H1 (cell line): ENCODE measurements around the gene VPS37D. TPM values are rescaled to one million over a fixed set of nuclear protein-coding genes. Genes with fewer than 3 reads are reported as not detected.

Experiments
- CTCF ChIA-PET: fragments of 300-600 bp; sonication (Branson Sonifier 250); formaldehyde crosslinking; loops from one replicate; lab custom pipeline; 2021; ENCODE audit not compliant: partially characterized antibody; lab: Charles Lee
- POLR2A ChIA-PET: fragments of 300-600 bp; sonication (Branson Sonifier 250); formaldehyde crosslinking; loops from one replicate; lab custom pipeline; 2021; ENCODE audit warnings: inconsistent platforms; ENCODE audit not compliant: partially characterized antibody; lab: Charles Lee
- DNase-seq, 2 experiments: peaks; one replicate each; pipeline versions ENCODE4 v3.0.0 to v3.0.0-alpha.2; 2010 to 2022; ENCODE audit warnings: low spot score in 2 of 2, low read depth in 1 of 2, mixed read lengths in 1 of 2
- FAIRE-seq: peaks from 2 replicates; lab custom pipeline; 2011; peaks lifted over from hg19 to GRCh38; lab: Jason Lieb, UNC
- H2AFZ ChIP-seq: 2 replicates; pipeline ENCODE4 v1.8.1; 2012; ENCODE audit warnings: low read length, inconsistent platforms
- H2AK5ac ChIP-seq: 2 replicates; pipeline ENCODE4 v1.6.1; 2013; ENCODE audit warnings: low read depth, low read length
- H2BK120ac ChIP-seq: replicated peaks from 2 replicates; pipeline ENCODE3; 2013; ENCODE audit warnings: low read depth, low read length, inconsistent platforms
- H2BK12ac ChIP-seq: 2 replicates; pipeline ENCODE4 v1.6.1; 2013; ENCODE audit warnings: low read depth, low read length
- H2BK15ac ChIP-seq: 2 replicates; pipeline ENCODE4 v1.6.1; 2013; ENCODE audit warnings: low read length
- H2BK20ac ChIP-seq: 2 replicates; pipeline ENCODE4 v1.6.1; 2013; ENCODE audit warnings: low read length
- H2BK5ac ChIP-seq: 2 replicates; pipeline ENCODE4 v1.6.1; 2013; ENCODE audit warnings: low read depth, low read length
- H3K14ac ChIP-seq: 2 replicates; pipeline ENCODE4 v1.6.1; 2013; ENCODE audit warnings: inconsistent platforms; ENCODE audit not compliant: insufficient read length
- H3K18ac ChIP-seq: 2 replicates; pipeline ENCODE4 v1.6.1; 2013; ENCODE audit warnings: low read length; ENCODE audit errors: extremely low read depth
- H3K23ac ChIP-seq: 2 replicates; pipeline ENCODE4 v1.6.1; 2013; ENCODE audit warnings: inconsistent platforms; ENCODE audit not compliant: insufficient read length
- H3K23me2 ChIP-seq: 2 replicates; pipeline ENCODE4 v1.6.1; 2013; ENCODE audit warnings: low read depth, low read length
- H3K27ac ChIP-seq: 2 replicates; pipeline ENCODE4 v1.6.1; 2011; ENCODE audit warnings: low read depth, low read length, inconsistent platforms
- H3K27me3 ChIP-seq, 4 experiments: replicated peaks in 1 of 4; 1 replicate in 1 of 4; 2 replicates in 3 of 4; pipeline versions ENCODE4 v1.6.1 to v1.8.1; 2011 to 2013; ENCODE audit warnings: low read length in 3 of 4, mild to moderate bottlenecking in 3 of 4, inconsistent platforms in 2 of 4, mixed read lengths in 2 of 4, moderate library complexity in 1 of 4; ENCODE audit not compliant: control insufficient read depth in 3 of 4, insufficient read depth in 3 of 4; ENCODE audit errors: extremely low read depth in 1 of 4
- H3K36me3 ChIP-seq, 4 experiments: 2 replicates each; pipeline versions ENCODE4 v1.6.1 to v1.8.1; 2011 to 2013; ENCODE audit warnings: mild to moderate bottlenecking in 4 of 4, low read length in 3 of 4, moderate library complexity in 2 of 4, control low read depth in 1 of 4, inconsistent platforms in 1 of 4; ENCODE audit not compliant: insufficient read depth in 4 of 4, control insufficient read depth in 2 of 4
- H3K4ac ChIP-seq: replicated peaks from 2 replicates; pipeline ENCODE3; 2013; ENCODE audit warnings: low read length, low read depth, mixed read lengths, inconsistent platforms; ENCODE audit not compliant: insufficient read length
- H3K4me1 ChIP-seq, 4 experiments: replicated peaks in 1 of 4; 1 replicate in 1 of 4; 2 replicates in 3 of 4; pipeline versions ENCODE4 v1.6.1 to v1.8.1; 2011 to 2013; ENCODE audit warnings: low read length in 3 of 4, inconsistent platforms in 2 of 4, mixed read lengths in 1 of 4; ENCODE audit not compliant: insufficient read depth in 4 of 4, control insufficient read depth in 3 of 4
- H3K4me2 ChIP-seq, 2 experiments: 2 replicates each; pipeline versions ENCODE4 v1.6.1 to v1.8.1; 2011 to 2013; ENCODE audit warnings: low read depth in 2 of 2, low read length in 2 of 2, control low read depth in 1 of 2, inconsistent platforms in 1 of 2, mild to moderate bottlenecking in 1 of 2; ENCODE audit not compliant: insufficient read depth in 1 of 2
- H3K4me3 ChIP-seq, 4 experiments: fragments of 200-600, 300-600 bp in 1 of 4; sonication (generic), shearing (Covaris generic), sonication (Bioruptor Twin) in 1 of 4; 2 replicates each; pipeline versions ENCODE4 v1.5.1 to v1.8.1; 2011 to 2016; ENCODE audit warnings: low read length in 4 of 4, low read depth in 3 of 4, control low read depth in 2 of 4, inconsistent platforms in 2 of 4, mild to moderate bottlenecking in 2 of 4, mixed read lengths in 1 of 4, moderate library complexity in 1 of 4; ENCODE audit not compliant: insufficient read depth in 2 of 4; ENCODE audit errors: extremely low read depth in 1 of 4
- H3K56ac ChIP-seq: replicated peaks from 2 replicates; pipeline ENCODE3; 2013; ENCODE audit warnings: low read depth, mild to moderate bottlenecking, mixed read lengths, low read length, inconsistent platforms; ENCODE audit not compliant: insufficient read length
- H3K79me1 ChIP-seq: 2 replicates; pipeline ENCODE4 v1.6.1; 2013; ENCODE audit warnings: low read depth, low read length, control low read depth
- H3K79me2 ChIP-seq, 2 experiments: 2 replicates each; pipeline versions ENCODE4 v1.6.1 to v1.8.1; 2012 to 2013; ENCODE audit warnings: low read length in 2 of 2, mild to moderate bottlenecking in 2 of 2, inconsistent platforms in 1 of 2; ENCODE audit not compliant: insufficient read depth in 2 of 2, control insufficient read depth in 1 of 2
- H3K9ac ChIP-seq, 4 experiments: replicated peaks in 1 of 4; 1 replicate in 1 of 4; 2 replicates in 3 of 4; pipeline versions ENCODE4 v1.6.1 to v1.8.1; 2011 to 2013; ENCODE audit warnings: low read depth in 3 of 4, low read length in 3 of 4, control low read depth in 2 of 4, mild to moderate bottlenecking in 2 of 4, moderate library complexity in 2 of 4, inconsistent platforms in 1 of 4; ENCODE audit errors: extremely low read depth in 1 of 4
- H3K9me3 ChIP-seq, 2 experiments: 2 replicates each; pipeline versions ENCODE4 v1.6.1 to v1.8.1; 2012 to 2013; ENCODE audit warnings: mild to moderate bottlenecking in 2 of 2, moderate library complexity in 2 of 2, control low read depth in 1 of 2, inconsistent platforms in 1 of 2, low read depth in 1 of 2, low read length in 1 of 2, mixed read lengths in 1 of 2; ENCODE audit not compliant: insufficient read depth in 2 of 2
- H4K20me1 ChIP-seq, 2 experiments: replicated peaks in 1 of 2; 2 replicates each; pipeline versions ENCODE3 to v1.8.1; 2011 to 2013; ENCODE audit warnings: inconsistent platforms in 2 of 2, low read length in 2 of 2, mild to moderate bottlenecking in 1 of 2; ENCODE audit not compliant: insufficient read depth in 2 of 2, control insufficient read depth in 1 of 2
- H4K5ac ChIP-seq: 2 replicates; pipeline ENCODE4 v1.6.1; 2013; ENCODE audit warnings: low read length, low read depth, mixed read lengths, inconsistent platforms; ENCODE audit not compliant: insufficient read length
- H4K8ac ChIP-seq: 2 replicates; pipeline ENCODE4 v1.8.0; 2013; ENCODE audit warnings: mild to moderate bottlenecking, moderate library complexity, low read length, inconsistent platforms; ENCODE audit not compliant: insufficient read depth; ENCODE audit errors: extremely low read depth
- H4K91ac ChIP-seq: replicated peaks from 2 replicates; pipeline ENCODE3; 2013; ENCODE audit warnings: low read length, mixed read lengths, inconsistent platforms; ENCODE audit not compliant: insufficient read length
- CBX8 ChIP-seq: fragments of 300-800, 300-1000 bp; sonication (generic); IDR thresholded peaks from 2 replicates; pipeline ENCODE4 v1.7.1; 2016; ENCODE audit warnings: low read depth, low read length, borderline replicate concordance
- CEBPB ChIP-seq: IDR thresholded peaks from 2 replicates; pipeline ENCODE4 v1.6.1; 2012; ENCODE audit warnings: low read depth, low read length
- CREB1 ChIP-seq: IDR thresholded peaks from 2 replicates; pipeline ENCODE4 v1.6.1; 2012; ENCODE audit warnings: inconsistent platforms
- CTBP2 ChIP-seq: IDR thresholded peaks from 2 replicates; pipeline ENCODE4 v1.7.0; 2011; ENCODE audit warnings: borderline replicate concordance, mild to moderate bottlenecking, moderate library complexity, mixed read lengths, low read length; ENCODE audit not compliant: insufficient read depth, insufficient read length
- EP300 ChIP-seq, 2 experiments: IDR thresholded peaks; 1 replicate in 1 of 2; 2 replicates in 1 of 2; pipeline ENCODE4 v1.6.1; 2011 to 2012; ENCODE audit warnings: low read depth in 2 of 2, low read length in 2 of 2, mild to moderate bottlenecking in 2 of 2, borderline replicate concordance in 1 of 2, inconsistent platforms in 1 of 2, moderate library complexity in 1 of 2
- GTF2F1 ChIP-seq: IDR thresholded peaks from 2 replicates; pipeline ENCODE4 v1.6.1; 2012; ENCODE audit warnings: low read depth, low read length, improper control_type of control experiment, borderline replicate concordance
- HDAC2 ChIP-seq, 2 experiments: fragments of 300-600 bp in 1 of 2; sonication (generic) in 1 of 2; IDR thresholded peaks; 2 replicates each; pipeline ENCODE4 v1.6.1; 2011 to 2012; ENCODE audit warnings: low read depth in 2 of 2, low read length in 2 of 2, mild to moderate bottlenecking in 2 of 2, moderate library complexity in 2 of 2, borderline replicate concordance in 1 of 2, inconsistent platforms in 1 of 2
- JUN ChIP-seq: IDR thresholded peaks from 2 replicates; pipeline ENCODE4 v1.6.1; 2011; ENCODE audit warnings: low read depth, mild to moderate bottlenecking, improper control_type of control experiment, low read length
- RBBP5 ChIP-seq: IDR thresholded peaks from 2 replicates; pipeline ENCODE4 v1.7.1; 2012; ENCODE audit warnings: low read depth, mild to moderate bottlenecking, inconsistent platforms, low read length, moderate library complexity, borderline replicate concordance
- SP1 ChIP-seq: IDR thresholded peaks from 2 replicates; pipeline ENCODE4 v1.6.1; 2011; ENCODE audit warnings: low read depth, low read length
- WGBS, 2 experiments: shearing (Covaris generic) in 1 of 2; methylation state at CpG; one replicate each; pipeline versions ENCODE4 v1.1.6 to v1.1.7; 2013 to 2015; ENCODE audit warnings: low lambda C conversion rate in 2 of 2, mixed read lengths in 2 of 2, inconsistent platforms in 1 of 2, low coverage in 1 of 2, missing lambda C conversion rate in 1 of 2; ENCODE audit not compliant: insufficient replicate concordance in 2 of 2, insufficient coverage in 1 of 2, insufficient read length in 1 of 2; ENCODE audit errors: extremely low coverage in 1 of 2, missing lambda C conversion rate in 1 of 2; 5-methylcytosine and 5-hydroxymethylcytosine counted together
- polyA plus RNA-seq, 7 experiments: library from polyadenylated mRNA; depleted of rRNA in 3 of 7; stranded (reverse) in 5 of 7; unstranded in 2 of 7; fragments of >200 nt in 5 of 7; fragments of 200-250 nt in 2 of 7; gene quantifications; 1 replicate in 5 of 7; 2 replicates in 1 of 7; 4 replicates in 1 of 7; pipeline versions ENCODE4 v1.2.1 to v1.2.3, GENCODE V29; 2011 to 2013; ENCODE audit warnings: missing spikeins in 2 of 7, mixed read lengths in 2 of 7
- total RNA-seq: library from RNA; stranded (reverse); fragmentation: NEBNext Ultra II Directional; extraction: Animal tissue kit (Norgen Biotek cat#: 25700); gene quantifications from 2 replicates; pipeline ENCODE4 v1.2.1, GENCODE V29; 2021

VPS37D gene
- total and polyA plus RNA-seq, 2 of the 8 experiments (the other 6 are each of a cell fraction or from before 2014, with no cell fraction given) = 3.4 to 5.0 TPM

DNA sequence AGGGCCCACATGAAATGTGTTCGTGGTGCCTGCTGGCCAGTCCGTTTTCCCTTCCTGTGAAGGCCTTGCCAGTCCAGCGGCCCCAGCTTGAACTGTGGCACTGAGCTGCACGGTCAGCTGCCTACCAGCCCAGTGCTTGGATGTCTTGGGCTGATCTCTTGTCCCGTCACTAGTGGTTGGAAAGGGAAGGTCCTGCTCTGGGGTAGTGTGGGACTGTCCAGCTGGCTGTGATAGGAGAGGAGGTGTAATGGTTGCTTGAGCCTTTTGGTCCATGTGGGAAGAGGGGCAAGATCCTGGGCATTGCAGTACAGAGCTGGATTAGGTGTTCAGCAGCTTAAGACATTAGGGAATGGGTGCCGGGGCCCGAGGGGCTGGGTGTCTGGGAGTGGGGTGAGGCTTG is 30.8 kb downstream of the VPS37D start:
- DNase-seq (no peak), FAIRE-seq (no peak)
- no peak overlapping the region for H3K27ac ChIP-seq
- H2BK20ac ChIP-seq = no peak overlapping the region
- H3K36me3 ChIP-seq = peaks cover 14 to 39% (median 20%) of the 10 kb centered on the region in 4 experiments; a peak in 6 of 8 replicates
- POLR2A ChIA-PET = interaction anchor here (0.7 to 3.0 kb wide), 4 partner anchors 11 to 77 kb away, joined by 3 to 31 read pairs (median 4); partner anchors contain the start of genes BUD23 and DNAJC30
- no peak overlapping the region for H2AK5ac ChIP-seq
- H3K14ac ChIP-seq = no peak overlapping the region
- no peak overlapping the region for H3K4ac ChIP-seq
- peaks cover 0 to 8% (median 5%) of the 10 kb centered on the region in 4 experiments; a peak in 6 of 7 replicates for H3K4me1 ChIP-seq
- 80% methylated on average over 7 of the region's 7 CpGs; no CpG with 5 or more reads in 1 of the 2 experiments for WGBS, 2 experiments
- no peak overlapping the region for H3K9ac ChIP-seq
- H2BK5ac ChIP-seq = no peak overlapping the region
- no peak overlapping the region for H3K4me3 ChIP-seq
- H3K4me2 ChIP-seq = no peak overlapping the region
- no peak overlapping the region for H2BK12ac ChIP-seq
- CTCF ChIA-PET = interaction anchor here (0.6 to 3.0 kb wide), 12 partner anchors 9 to 97 kb away, joined by 3 to 18 read pairs (median 5); no protein-coding TSS in a partner anchor
- H3K79me2 ChIP-seq = no peaks in the 10 kb centered on the region
- no peak overlapping the region for H4K5ac ChIP-seq
- peaks cover 4 to 16% of the 10 kb centered on the region in 2 experiments for H4K20me1 ChIP-seq
- H4K91ac ChIP-seq = no peak overlapping the region
- H2AFZ ChIP-seq = no peak overlapping the region
- no peaks in the 10 kb centered on the region for H3K27me3 ChIP-seq
- no peak overlapping the region for H2BK15ac ChIP-seq
- no peak overlapping the region for H3K56ac ChIP-seq
- H4K8ac ChIP-seq = no peak overlapping the region
- no peak overlapping the region for H3K18ac ChIP-seq
- H3K9me3 ChIP-seq = no peaks in the 10 kb centered on the region
- H3K23me2 ChIP-seq = peaks cover under 1% of the 10 kb centered on the region; the same call in 1 of the 2 replicates
- H3K79me1 ChIP-seq = no peaks in the 10 kb centered on the region
- no peak for TF ChIP-seq EP300 (IDR thresholded peaks at IDR 0.05; ENCODE audit: borderline replicate concordance in 1 of 2, low read depth in 2 of 2, low read length in 2 of 2)
- TF ChIP-seq HDAC2 (IDR thresholded peaks at IDR 0.05; ENCODE audit: borderline replicate concordance in 1 of 2, low read depth in 2 of 2, low read length in 2 of 2) = no peak
- no peak for TF ChIP-seq CTBP2
- TF ChIP-seq RBBP5 = no peak
- TF ChIP-seq JUN = no peak
- no peak for TF ChIP-seq CEBPB
- TF ChIP-seq CREB1 = no peak
- TF ChIP-seq GTF2F1 = no peak
- TF ChIP-seq CBX8 = no peak
- no peak for TF ChIP-seq SP1
- no peak overlapping the region for H2BK120ac ChIP-seq
- H3K23ac ChIP-seq = no peak overlapping the region
